ENCODE data around the gene KCNK4.
A peak's percentile ranks its signal among the peaks of the same experiment; 100 is the strongest.

KCNK4 gene

GRCh38 chr11:64291262-64291751, at the start of gene KCNK4:
Gene KCNK4 (plus strand): TSS chr11:64291302. CDS start chr11:64293019, 1,717 bp downstream.
- ATAC-seq, result no peak

- ATAC-seq, result peak in 1 of 2 donors; percentile 71
These were observed 49.4 kb upstream of the KCNK4 start for GRCh38 chr11:64241491-64242374.

- ATAC-seq, result no peak
These were observed 47.8 kb upstream of the KCNK4 start for GRCh38 chr11:64243236-64243854.

- ATAC-seq, result no peak
These were observed 47.0 kb upstream of the KCNK4 start for GRCh38 chr11:64244107-64244506.

GRCh38 chr11:64244966-64245365, 46.1 kb upstream of the KCNK4 start:
- no peak for ATAC-seq

GRCh38 chr11:64245401-64245796, 45.7 kb upstream of the KCNK4 start:
- ATAC-seq, result no peak

- peak; percentile 25 to 34 for ATAC-seq
These were observed 45.1 kb upstream of the KCNK4 start for GRCh38 chr11:64245797-64246620.

- peak; percentile 11 to 14 for ATAC-seq
These were observed 44.6 kb upstream of the KCNK4 start for GRCh38 chr11:64246621-64246870.

GRCh38 chr11:64246871-64247728, 44.0 kb upstream of the KCNK4 start, which contains the start of gene PPP1R14B:
Gene PPP1R14B (minus strand): TSS chr11:64246943. CDS start chr11:64246673, 270 bp downstream.
- peak; percentile 63 to 66 for ATAC-seq

- no peak for ATAC-seq
These were observed 43.2 kb upstream of the KCNK4 start for GRCh38 chr11:64247729-64248531.

GRCh38 chr11:64248578-64248977, 42.5 kb upstream of the KCNK4 start:
- no peak for ATAC-seq

- no peak for ATAC-seq
These were observed 42.1 kb upstream of the KCNK4 start for GRCh38 chr11:64249038-64249437.

- no peak for ATAC-seq
These were observed 41.3 kb upstream of the KCNK4 start for GRCh38 chr11:64249563-64250414.

GRCh38 chr11:64250415-64251015, 40.6 kb upstream of the KCNK4 start:
- no peak for ATAC-seq

- ATAC-seq, result peak; percentile 64 to 65
These were observed 39.9 kb upstream of the KCNK4 start, which contains the start of gene PLCB3 for GRCh38 chr11:64251016-64251752. Gene PLCB3 (plus strand): TSS chr11:64251530. CDS start chr11:64251650, 120 bp downstream.

GRCh38 chr11:64251753-64252002, 39.4 kb upstream of the KCNK4 start:
- ATAC-seq, result no peak

- ATAC-seq, result no peak
These were observed 38.9 kb upstream of the KCNK4 start for GRCh38 chr11:64252003-64252872.

GRCh38 chr11:64253043-64253442, 38.1 kb upstream of the KCNK4 start:
- no peak for ATAC-seq

Measured in activated CD4-positive, CD25-positive, alpha-beta regulatory T cell treated with anti-CD3 and anti-CD28 coated beads, Interleukin-2, amount 50 U/mL, for 24 hours (primary cell).